GM21717 (cell line): ENCODE data around the gene ITGAL.
"Not testable (repeated sequence)": the region's sequence is repeated elsewhere in the genome, so short reads cannot be mapped to it uniquely, and the experiment has no call there.

Experiments used
- ATAC-seq: cut with Tn5 transposase; IDR thresholded peaks from one replicate; pipeline ENCODE4 v1.9.1; 2021; ENCODE audit warnings: mild to moderate bottlenecking, moderate library complexity; ENCODE audit not compliant: unreplicated experiment

The ITGAL gene

DNA sequence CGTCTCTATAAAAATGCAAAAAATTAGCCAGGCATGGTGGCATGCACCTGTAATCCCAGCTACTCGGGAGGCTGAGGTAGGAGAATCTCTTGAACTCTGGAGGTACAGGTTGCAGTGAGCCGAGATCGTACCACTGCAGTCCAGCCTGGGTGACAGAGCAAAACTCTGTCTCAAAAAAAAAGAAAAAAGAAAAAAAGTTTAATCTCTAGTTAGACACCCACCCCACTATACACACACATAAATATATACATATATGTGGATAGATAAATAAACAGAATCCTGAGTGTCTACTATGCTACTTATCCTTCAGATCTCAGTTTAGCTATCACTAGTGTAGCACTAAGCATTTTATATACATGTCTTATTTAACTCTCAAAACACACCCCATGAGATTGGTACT is 18.7 kb downstream of the ITGAL start:
- no peak for ATAC-seq

DNA sequence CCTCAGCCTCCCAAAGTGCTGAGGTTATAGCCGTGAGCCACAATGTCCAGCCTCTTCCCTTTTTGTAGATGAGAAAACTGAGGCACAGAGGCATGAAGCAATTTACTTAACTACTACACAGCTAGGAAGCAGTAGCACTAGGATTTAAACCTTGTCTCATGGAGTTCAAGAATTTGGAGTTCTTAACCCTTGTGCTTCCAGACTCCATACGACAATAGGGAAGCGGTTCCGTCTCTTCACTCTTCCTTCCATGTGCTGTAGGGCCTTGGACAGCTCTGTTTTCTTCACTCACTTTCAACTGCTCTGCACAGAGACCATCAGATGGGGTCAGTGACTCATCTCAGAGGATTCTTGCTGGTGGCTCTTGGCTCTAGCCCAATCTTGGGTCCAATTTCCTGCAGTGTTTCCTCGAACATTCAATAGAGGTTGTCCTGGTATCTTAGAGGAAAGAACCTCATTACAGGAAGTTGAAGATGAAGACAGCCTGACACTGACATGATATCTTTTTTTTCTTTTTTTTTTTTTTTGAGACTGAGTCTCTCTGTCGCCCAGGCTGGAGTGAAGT is 19.3 kb downstream of the ITGAL start:
- no peak for ATAC-seq

DNA sequence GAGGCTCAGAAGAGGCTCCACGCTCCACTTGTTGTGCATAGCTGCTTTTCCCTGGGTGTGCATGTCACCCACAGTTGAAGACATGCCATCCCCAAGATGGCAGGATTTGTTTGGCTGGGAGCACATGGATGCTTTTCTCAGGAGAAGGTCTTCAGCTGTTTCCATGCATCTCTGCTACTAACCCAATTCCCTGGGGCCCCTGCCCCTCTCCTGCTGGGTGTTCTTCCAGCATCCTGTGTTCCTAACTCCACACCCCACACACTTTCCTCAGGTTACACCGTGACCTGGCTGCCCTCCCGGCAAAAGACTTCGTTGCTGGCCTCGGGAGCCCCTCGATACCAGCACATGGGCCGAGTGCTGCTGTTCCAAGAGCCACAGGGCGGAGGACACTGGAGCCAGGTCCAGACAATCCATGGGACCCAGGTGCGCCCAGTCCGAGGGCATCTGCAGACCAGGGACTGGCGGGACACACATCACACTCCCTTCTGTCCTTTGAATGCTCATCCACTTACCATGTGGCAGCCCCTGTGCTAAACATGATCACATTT is 21.5 kb downstream of the ITGAL start:
- no peak for ATAC-seq

GRCh38 chr16:30494709-30495108 is 22.2 kb downstream of the ITGAL start:
- ATAC-seq: no peak

- no peak for ATAC-seq
Measured at GRCh38 chr16:30499284-30499683, 26.7 kb downstream of the ITGAL start.

GRCh38 chr16:30503403-30504296 is 31.1 kb downstream of the ITGAL start:
- ATAC-seq: no peak

GRCh38 chr16:30509081-30509765 is 36.7 kb downstream of the ITGAL start:
- ATAC-seq: no peak

DNA sequence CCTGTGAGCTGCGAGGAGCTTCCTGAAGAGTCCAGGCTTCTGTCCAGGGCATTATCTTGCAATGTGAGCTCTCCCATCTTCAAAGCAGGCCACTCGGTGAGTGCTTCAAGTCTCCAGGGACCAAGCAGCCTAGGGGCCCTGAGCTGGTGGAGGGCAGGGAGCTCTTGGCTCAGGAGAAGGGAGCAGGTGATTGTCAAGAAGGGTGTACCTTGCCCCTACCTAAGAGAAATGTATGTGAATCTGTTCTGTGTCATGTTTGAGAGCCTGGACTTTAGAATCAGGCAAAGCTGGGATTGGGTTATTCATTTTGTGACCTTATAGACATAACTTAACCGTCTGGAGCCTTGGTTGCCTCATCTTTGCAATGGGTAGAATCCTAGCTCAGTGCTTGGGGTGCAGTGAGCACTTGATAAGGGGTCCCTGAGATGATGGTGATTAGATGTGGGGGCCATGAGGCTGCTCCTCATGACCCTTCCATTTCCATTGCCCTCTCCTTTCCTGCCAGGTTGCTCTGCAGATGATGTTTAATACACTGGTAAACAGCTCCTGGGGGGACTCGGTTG is 37.9 kb downstream of the ITGAL start:
- no peak for ATAC-seq

- ATAC-seq: no peak
Measured at GRCh38 chr16:30511509-30511908, 39.0 kb downstream of the ITGAL start.

DNA sequence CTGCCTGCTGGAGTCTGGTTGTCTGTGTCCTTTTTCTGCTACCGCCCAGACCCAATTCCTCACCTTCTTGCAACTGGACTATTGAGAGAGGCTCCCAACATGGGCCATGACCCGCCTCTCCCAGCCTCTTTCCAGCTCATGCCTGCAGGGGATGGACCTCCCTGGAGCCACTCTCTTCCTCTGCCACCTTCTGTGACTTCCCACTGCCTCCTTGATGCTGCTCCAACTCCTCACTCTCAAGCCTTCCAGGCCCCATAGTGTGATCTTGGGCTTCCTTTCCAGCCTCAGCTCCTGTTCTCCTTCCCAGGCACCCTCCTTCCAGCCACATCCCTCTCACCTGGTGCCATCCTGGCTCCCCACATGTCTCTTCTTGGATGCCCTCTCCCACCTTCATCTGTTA is 42.7 kb downstream of the ITGAL start:
- no peak for ATAC-seq

DNA sequence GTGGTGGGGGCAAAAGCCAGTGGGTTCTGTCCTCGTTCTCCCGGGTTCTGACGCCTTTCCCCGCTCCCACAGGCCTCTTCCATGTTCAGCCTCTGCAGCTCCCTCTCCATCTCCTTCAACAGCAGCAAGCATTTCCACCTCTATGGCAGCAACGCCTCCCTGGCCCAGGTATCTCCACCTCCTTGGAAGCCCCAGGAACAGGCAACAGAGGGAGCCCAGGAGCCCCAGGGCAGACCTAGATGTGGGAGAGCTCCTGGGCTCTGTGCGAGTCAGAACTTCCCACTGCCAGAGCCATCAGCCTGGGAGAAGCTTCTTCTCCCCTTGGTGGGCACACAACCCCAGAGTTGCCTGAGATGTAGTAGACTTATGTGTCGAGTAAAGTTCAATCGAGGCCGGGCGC is 46.0 kb downstream of the ITGAL start:
- no peak for ATAC-seq

- no peak for ATAC-seq
Measured at GRCh38 chr16:30519120-30520049, 46.8 kb downstream of the ITGAL start.

DNA sequence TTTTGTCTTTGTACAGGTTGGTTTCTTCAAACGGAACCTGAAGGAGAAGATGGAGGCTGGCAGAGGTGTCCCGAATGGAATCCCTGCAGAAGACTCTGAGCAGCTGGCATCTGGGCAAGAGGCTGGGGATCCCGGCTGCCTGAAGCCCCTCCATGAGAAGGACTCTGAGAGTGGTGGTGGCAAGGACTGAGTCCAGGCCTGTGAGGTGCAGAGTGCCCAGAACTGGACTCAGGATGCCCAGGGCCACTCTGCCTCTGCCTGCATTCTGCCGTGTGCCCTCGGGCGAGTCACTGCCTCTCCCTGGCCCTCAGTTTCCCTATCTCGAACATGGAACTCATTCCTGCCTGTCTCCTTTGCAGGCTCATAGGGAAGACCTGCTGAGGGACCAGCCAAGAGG is 48.9 kb downstream of the ITGAL start:
- ATAC-seq: no peak

DNA sequence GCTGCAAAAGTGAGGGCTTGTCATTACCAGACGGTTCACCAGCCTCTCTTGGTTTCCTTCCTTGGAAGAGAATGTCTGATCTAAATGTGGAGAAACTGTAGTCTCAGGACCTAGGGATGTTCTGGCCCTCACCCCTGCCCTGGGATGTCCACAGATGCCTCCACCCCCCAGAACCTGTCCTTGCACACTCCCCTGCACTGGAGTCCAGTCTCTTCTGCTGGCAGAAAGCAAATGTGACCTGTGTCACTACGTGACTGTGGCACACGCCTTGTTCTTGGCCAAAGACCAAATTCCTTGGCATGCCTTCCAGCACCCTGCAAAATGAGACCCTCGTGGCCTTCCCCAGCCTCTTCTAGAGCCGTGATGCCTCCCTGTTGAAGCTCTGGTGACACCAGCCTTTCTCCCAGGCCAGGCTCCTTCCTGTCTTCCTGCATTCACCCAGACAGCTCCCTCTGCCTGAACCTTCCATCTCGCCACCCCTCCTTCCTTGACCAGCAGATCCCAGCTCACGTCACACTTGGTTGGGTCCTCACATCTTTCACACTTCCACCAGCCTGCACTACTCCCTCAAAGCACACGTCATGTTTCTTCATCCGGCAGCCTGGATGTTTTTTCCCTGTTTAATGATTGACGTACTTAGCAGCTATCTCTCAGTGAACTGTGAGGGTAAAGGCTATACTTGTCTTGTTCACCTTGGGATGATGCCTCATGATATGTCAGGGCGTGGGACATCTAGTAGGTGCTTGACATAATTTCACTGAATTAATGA is 49.5 kb downstream of the ITGAL start:
- ATAC-seq: no peak

- ATAC-seq: not testable (repeated sequence)
Measured at GRCh38 chr16:30522702-30523463, 50.3 kb downstream of the ITGAL start.

- no peak for ATAC-seq
Measured at GRCh38 chr16:30523768-30524574, 51.4 kb downstream of the ITGAL start.

DNA sequence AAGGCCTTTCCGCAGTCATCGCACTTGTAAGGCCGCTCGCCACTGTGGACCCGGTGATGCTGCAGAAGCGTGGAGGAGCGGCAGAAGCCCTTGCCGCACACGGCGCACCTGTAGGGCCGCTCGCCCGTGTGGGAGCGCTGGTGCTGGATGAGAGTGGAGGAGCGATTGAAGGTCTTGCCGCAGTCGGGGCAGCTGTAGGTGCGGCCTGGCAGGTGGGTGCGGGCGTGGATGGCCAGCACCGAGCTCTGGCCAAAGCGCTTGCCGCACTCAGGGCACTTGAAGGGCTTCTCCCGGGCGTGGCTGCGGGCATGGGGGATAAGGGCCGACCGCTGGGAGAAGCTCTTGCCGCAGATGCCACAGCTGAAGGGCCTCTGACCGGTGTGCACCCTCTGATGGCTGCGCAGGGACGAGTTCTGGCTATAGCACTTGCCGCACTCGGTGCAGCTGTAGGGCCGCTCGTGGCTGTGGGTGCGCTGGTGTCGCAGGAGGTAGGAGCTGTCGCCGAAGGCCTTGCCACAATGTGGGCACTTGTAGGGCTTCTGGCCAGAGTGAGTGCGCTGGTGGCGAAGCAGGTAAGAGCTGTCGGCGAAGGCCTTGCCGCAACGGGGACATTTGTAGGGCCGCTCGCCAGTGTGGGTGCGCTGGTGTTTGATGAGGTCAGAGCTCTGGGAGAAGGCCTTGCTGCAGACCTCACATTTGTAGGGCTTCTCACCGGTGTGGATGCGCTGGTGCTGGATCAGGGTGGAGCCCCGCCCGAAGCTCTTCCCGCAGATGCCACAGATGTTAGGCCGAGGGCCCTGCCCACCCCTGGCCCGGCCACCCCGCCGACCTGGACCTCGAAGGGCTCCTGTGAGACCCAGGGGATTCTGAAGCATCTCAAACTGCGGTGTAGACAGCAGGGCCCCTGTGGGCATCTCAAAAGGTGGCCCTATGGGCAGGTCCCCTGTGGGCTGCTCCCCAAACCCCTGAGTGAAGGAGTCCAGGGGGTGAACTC is 52.3 kb downstream of the ITGAL start:
- no peak for ATAC-seq
